Stimulated activated CD4-positive, alpha-beta T cell treated with anti-CD3 and anti-CD28 coated beads, Interleukin-1b, Interleukin-23, amount 100 ng/mL, for 4 hours (primary cell): Measurements from ENCODE around the gene GAREM1.
A peak's percentile ranks its signal among the peaks of the same experiment; 100 is the strongest.

Experiments
- DNase-seq, 2 donors: peaks; one replicate each; pipeline ENCODE4 v3.0.0-alpha.2; 2020; ENCODE audit warnings: low read depth in 2 of 2

The GAREM1 gene

DNA sequence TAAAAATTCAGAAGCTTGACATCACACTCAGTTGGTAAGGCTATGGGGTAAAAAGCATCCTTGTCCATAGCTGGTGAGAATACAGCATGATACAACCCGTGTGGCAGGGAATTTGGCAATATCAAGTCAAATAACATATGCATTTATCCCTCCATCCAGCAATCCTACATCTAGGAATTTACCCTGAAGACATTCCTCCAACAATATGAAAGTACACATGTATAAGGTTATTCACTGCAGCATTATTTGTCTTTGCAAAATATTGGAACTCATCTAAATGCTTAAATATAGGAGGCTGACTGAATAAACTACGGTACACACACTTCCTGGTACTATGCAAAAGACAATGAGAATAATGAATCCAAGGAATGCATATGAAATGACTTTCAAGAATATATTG is 179.9 kb downstream of the GAREM1 start:
- no peak for DNase-seq

DNA sequence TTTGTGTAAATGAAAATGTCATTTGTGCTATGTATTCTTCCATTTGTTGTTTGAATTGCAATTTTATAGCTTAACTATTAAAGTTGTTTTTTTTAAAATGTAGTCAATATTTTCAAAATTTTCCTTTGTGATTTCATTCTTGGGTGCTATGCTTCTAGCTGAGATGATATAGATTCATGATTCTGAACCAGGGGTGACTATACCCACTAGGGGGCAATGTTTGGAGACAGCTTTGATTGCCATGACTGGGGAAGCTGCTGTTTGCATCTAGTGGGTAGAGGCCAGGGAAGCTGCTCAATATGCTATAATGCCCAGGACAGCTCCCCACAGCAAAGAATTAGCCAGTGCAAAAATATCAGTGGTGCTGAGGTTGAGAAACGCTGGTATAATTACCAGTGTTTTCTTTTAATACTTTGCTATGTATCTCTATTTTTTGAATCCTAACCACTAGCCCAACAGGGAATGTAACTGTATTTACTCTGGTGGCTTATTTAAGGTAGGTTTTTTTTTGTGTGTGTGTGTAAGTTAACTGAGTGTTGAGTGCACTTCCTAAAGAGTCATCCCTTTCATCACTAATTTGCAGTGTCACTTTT is 181.1 kb downstream of the GAREM1 start:
- peak in 1 of 2 donors; percentile 2 for DNase-seq

GRCh38 chr18:32287873-32288272 is 182.8 kb downstream of the GAREM1 start:
- DNase-seq = no peak

DNA sequence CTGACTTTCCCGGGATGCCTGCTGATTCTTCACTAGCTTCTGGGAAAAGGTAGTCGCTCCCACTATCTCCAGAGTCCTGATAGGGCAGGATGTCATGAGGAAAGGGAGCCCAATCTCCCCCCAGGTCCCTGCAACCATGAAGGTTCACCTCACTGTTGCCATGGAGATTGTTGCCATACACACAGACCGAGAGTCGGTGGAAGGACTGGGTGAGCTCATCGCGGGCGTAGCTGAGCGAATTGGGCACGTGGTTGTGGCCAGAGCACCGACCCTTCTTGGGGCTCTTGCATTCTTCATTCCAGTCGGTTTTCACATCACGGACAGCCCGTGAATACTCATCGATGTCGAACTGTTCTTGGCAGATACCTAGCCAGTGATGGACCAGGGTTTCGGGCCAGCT is 183.4 kb downstream of the GAREM1 start:
- DNase-seq = no peak

- no peak for DNase-seq
These were observed 183.9 kb downstream of the GAREM1 start for GRCh38 chr18:32286749-32287148.

DNA sequence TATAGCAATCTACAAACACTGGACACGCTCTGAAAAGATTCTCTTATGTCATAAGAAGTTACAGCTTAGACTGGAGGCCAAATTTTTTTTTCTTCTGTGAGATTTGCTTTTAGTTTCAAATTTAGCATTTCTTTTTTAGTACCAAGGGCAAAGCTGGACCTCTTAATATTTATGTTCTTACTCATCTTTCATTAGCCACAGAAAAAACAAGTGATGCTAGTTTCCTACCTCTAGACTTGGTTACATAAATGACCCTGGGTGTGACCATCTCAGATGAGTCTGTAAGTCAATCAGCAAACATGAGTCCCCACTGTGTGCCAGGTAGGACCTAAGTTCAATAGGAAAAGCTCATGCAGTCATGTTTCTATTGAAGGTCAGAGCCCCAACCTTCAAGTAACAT is 186.4 kb downstream of the GAREM1 start:
- no peak for DNase-seq

- no peak for DNase-seq
These were observed 189.8 kb downstream of the GAREM1 start for GRCh38 chr18:32280911-32281310.

DNA sequence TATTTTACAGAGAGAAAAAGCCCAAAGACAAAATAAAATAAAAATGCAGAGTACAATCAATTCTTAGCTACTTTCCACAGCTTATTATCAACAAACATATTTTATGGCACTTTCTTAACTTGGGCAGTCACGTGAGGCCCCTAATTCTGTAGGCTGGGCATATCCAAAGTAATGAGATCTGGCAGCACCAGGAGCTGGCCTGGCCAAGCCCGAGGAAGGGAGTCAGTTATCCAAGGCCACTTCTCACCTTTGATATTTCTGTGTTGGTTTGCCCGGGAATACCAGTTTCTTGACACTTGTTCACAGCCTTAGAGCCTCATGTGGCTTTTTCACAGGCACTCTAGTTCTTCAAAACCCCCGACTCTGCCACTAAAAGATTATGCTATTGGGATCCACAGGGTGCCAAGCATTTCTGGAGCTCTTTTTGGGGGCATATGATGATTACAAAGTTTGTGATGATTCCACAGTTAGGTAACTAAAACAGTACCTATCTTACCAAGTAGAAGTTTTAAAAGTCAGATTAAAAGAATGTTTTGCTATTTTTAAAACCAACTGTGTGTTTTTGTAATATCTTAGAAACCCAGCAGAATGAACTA is 190.4 kb downstream of the GAREM1 start:
- DNase-seq = no peak

DNA sequence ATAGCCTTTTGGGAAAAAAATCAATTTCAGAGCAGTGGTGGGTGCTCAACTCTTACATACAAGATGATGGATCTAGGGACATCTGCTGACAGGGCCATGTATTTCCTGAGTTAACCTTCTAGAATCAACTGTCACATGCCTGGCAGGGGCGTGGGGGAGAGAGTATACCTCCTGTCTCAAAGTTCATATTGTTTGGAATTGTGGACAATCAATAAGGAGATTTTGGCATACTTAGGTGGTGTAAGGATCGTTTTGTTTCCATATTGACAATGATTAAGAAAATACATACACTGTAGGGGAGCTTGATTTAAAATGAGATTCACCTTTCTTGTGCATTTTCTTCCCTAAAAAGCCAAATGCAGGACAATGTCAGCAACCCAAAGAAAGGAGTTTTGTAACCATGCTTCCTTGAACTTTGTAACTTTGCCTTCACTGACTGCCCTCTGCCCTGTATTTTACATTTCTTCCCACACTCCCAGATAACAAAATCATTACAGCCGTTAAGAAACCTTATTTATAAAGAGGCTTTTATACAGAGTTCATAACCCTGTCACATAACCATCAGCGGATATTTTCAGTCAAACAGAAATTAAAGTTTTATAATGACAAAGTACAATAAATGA is 192.4 kb downstream of the GAREM1 start:
- DNase-seq = no peak

DNA sequence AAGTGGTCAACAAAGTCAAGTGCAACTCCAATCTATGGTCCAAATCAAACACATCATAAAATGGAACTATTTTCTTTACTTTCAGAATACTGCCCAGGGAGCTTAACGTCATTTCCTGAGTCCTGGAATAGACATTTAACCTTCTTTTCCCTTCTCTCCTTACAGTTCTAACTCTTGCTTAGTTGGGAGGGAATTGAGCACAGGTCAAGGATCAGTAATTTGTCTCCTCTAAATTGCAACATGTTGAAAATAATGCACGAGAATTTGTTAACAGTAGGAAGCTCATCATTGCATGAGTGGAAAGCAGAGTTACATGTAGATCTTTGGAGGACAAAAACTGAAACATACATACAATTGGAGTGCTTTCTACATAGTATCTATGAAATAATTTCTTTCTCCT is 193.1 kb downstream of the GAREM1 start:
- DNase-seq = no peak

GRCh38 chr18:32276906-32277305 is 193.8 kb downstream of the GAREM1 start:
- DNase-seq = no peak

DNA sequence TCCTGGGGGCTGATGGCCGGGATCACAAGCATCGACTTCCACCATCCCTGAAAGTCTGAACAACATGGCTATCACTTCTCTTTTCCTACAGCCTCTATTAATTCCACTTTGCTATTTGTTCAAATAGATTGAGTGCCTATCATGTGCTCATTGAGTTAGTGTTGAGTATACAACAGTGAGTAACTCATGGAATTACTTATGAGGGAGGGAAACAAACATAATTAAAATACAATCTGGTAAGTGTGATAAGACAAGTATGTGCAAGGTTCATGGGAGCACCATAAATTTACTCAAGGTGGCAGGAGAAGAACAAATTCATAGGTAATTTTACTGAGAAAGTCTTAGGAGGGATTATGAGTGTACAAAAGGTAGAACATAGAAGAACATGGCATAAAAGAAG is 194.4 kb downstream of the GAREM1 start:
- DNase-seq = no peak

DNA sequence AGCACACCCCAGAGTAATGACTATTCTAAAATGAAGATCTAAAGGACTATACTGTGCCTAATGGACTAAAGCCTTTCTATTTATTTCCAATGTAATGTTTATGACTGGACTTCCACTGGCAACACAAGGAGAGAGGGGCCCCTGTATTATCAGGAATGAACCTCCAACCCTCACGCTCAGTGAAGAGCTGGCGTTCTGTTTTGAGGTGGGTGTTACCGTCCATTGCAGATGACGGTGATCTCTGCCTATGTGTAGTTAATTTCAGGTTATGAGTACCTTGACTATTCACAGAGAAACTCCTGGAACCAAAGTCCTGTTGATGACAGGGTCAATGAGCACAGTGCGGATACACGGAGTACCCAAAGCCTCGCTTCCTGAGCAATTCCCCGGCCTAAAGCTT is 195.5 kb downstream of the GAREM1 start:
- no peak for DNase-seq

DNA sequence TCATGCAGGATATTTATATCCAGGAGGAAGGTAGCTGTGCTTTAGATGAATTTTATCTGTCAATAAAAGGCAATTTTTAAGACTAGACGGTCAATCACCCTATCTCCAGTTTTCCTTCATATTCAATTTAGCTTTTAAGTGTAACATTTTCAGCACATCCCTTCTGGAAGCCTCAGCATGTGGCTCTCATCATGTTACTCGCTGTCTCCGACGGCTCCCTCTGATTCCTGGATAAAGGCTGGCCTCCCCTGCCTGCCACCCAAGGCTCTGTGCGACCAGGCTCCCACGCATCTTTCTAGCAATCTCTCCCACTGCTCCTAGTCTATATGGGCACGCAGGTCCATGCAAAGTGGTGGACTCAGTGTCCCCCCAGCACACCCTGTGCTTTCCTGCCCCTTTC is 196.4 kb downstream of the GAREM1 start:
- DNase-seq = no peak

DNA sequence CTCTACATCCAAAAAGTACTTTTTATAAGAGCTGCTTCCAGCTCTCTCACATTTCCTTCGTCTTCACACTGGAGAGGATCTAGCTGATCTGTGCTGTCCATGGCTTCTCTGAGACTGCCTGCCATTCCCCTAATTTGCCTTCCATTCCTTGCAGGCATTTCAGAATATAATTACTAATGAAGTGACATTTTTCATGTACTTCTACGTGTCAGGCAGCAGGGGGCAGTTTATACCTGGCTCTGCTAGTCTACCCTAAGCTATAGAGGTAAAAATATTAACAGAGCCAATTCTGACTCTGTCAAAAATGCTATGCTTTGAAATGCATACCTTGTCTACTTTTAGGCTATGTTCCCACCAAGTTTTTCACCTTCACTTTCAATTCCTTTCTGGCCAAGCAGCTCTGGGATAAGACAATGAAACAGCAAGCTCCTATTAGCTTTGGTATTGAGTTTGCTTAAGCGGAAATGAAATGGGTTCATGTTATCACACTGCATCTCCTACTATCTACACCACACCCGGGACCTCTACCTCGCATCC is 198.9 kb downstream of the GAREM1 start:
- DNase-seq = no peak

GRCh38 chr18:32270341-32270740 is 200.3 kb downstream of the GAREM1 start:
- no peak for DNase-seq

- no peak for DNase-seq
These were observed 203.2 kb downstream of the GAREM1 start for GRCh38 chr18:32267463-32267862.

- DNase-seq = no peak
These were observed 206.3 kb downstream of the GAREM1 start for GRCh38 chr18:32264401-32264800.

- DNase-seq = no peak
These were observed 208.6 kb downstream of the GAREM1 start for GRCh38 chr18:32262092-32262491.

- DNase-seq = no peak
These were observed 209.7 kb downstream of the GAREM1 start for GRCh38 chr18:32261003-32261402.

DNA sequence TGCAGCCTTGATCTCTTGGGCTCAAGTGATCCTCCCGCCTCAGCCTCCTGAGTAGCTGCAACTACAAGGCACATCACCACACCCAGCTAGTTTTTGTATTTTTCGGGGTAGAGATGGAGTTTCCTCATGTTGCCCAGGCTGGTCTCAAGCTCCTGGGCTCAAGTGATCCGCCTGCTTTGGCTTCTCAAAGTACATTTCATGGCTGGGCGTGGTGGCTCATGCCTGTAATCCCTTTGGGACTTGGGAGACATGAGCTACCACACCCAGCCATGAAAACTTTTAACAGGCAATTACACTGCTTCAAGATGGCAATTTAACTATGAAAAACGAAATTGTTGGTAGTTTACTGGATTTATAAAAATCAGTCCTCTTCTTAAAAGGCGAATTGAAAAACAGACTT is 211.1 kb downstream of the GAREM1 start:
- no peak for DNase-seq

DNA sequence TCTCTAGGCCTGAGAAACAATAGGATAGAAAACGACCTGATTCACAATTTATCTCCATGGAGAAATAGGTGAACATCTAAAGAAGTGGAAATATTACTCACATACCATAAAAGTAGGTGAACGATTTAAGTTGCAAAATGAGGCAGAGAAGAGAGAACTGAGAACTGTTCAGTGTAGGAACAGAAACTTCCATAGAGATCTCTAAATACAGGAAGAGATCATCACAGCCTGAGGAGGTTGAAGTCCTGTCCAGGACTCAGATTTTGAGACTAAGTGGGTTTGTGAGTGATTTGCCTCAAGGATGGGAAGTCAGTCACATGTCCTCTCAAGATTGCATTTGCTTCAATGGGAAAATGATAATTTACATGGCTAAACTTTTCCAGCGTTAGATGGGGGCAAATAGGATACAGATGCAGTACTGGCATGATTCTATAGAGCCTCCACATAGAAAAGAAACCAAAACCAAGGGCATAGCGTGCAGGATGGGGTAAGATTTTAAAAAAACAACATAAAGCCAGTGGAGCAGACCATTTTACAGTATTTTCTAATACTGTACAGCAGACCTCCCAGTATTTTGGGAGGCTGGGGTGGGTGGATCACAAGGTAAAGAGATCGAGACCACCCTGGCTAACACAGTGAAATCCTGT is 212.0 kb downstream of the GAREM1 start:
- DNase-seq = no peak

DNA sequence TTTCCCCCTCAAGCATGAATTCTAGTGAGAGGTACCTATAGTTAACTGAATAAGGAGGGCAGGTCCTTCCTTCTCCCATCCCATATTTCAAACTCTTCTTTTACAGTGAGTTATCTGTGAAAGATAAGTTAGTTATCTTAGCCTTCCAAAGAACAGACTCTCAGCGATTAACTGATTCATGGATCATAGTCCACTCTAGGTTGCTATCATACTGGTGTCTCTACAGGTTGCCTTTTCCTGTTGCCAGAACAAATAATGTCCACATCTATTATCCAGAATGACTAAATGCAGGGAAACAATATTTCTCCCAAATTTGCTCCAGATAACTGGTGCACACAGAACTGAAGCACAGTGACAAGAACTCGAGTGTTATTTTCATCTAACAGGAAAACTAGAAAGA is 212.5 kb downstream of the GAREM1 start:
- no peak for DNase-seq
